ENCODE data around the gene SGTA. TPM values are rescaled to one million over a fixed set of nuclear protein-coding genes. Genes with fewer than 3 reads are reported as not detected.

SGTA gene
- total RNA-seq, 1 donor from 2014 or later: 64.4 TPM

GRCh38 chr19:2767688-2768087 is 15.4 kb downstream of the SGTA start:
- TF ChIP-seq CTCF (conservative IDR thresholded peaks at IDR 0.05): no peak
- H3K9me3 Mint-ChIP-seq: no peaks in the 10 kb centered on the region
- peaks cover 7% of the 10 kb centered on the region for H3K4me1 Mint-ChIP-seq (ENCODE audit: unreplicated experiment)
- no peaks in the 10 kb centered on the region for H3K36me3 Mint-ChIP-seq
- no peak for DNase-seq (ENCODE audit: extremely low spot score, unreplicated experiment)
- H3K27me3 Mint-ChIP-seq: no peaks in the 10 kb centered on the region
- no peak overlapping the region for H3K4me3 Mint-ChIP-seq
- H3K27ac Mint-ChIP-seq: no peak overlapping the region

DNA sequence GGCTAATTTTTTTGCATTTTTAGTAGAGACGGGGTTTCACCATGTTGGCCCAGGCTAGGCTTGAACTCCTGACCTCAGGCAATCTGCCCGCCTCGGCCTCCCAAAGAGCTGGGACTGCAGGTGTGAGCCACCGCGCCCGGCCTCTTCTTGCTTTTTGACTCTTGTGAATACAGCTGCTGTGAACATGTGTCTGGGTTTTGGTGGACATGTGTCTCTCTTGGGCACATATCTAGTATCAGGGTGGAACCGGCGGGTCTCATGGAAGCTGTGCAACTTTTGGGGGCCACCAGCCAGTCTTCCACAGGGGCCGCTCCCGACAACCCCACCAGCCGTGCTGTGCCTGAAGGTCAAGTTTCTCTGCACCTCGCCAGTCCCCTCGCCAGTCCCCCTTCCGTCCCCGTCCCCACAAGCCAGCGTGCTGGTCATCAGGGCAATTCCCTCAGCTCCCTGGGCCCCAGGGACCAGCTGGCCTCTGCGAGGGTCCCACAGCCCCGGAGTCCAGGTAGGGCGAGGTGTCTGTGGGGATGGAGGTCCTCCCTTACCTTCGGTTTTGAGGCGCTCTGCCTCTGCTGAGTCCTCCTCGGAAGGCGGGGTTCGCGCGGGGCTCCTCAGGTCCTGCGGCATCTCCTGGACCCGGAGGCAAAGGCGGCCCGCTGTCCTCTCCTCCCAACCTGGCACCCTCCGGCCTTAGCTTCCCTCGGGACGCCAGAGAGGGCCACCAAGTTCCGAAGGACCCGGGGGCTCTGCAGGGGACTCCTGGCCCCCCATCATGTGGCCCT is 16.3 kb downstream of the SGTA start:
- no peak for TF ChIP-seq CTCF (conservative IDR thresholded peaks at IDR 0.05)
- no peak for DNase-seq (ENCODE audit: extremely low spot score, unreplicated experiment)
- H3K36me3 Mint-ChIP-seq: no peaks in the 10 kb centered on the region
- no peak overlapping the region for H3K4me3 Mint-ChIP-seq
- H3K9me3 Mint-ChIP-seq: no peaks in the 10 kb centered on the region
- H3K4me1 Mint-ChIP-seq (ENCODE audit: unreplicated experiment): no peaks in the 10 kb centered on the region
- H3K27me3 Mint-ChIP-seq: no peaks in the 10 kb centered on the region
- no peak overlapping the region for H3K27ac Mint-ChIP-seq

GRCh38 chr19:2765376-2765775 is 17.7 kb downstream of the SGTA start:
- H3K9me3 Mint-ChIP-seq: no peaks in the 10 kb centered on the region
- DNase-seq (ENCODE audit: extremely low spot score, unreplicated experiment): no peak
- no peak overlapping the region for H3K27ac Mint-ChIP-seq
- H3K27me3 Mint-ChIP-seq: no peaks in the 10 kb centered on the region
- no peaks in the 10 kb centered on the region for H3K4me1 Mint-ChIP-seq (ENCODE audit: unreplicated experiment)
- no peaks in the 10 kb centered on the region for H3K36me3 Mint-ChIP-seq
- no peak for TF ChIP-seq CTCF (conservative IDR thresholded peaks at IDR 0.05)
- no peak overlapping the region for H3K4me3 Mint-ChIP-seq

GRCh38 chr19:2764945-2765344 is 18.1 kb downstream of the SGTA start:
- Mint-ChIP-seq H3K27me3 (no peaks in the 10 kb centered on the region), H3K9me3 (no peaks in the 10 kb centered on the region), H3K27ac (no peak overlapping the region), H3K4me3 (no peak overlapping the region), H3K4me1 (ENCODE audit: unreplicated experiment) (no peaks in the 10 kb centered on the region), H3K36me3 (no peaks in the 10 kb centered on the region)
- TF ChIP-seq CTCF (conservative IDR thresholded peaks at IDR 0.05): no peak
- DNase-seq (ENCODE audit: extremely low spot score, unreplicated experiment): no peak

GRCh38 chr19:2763687-2764086 is 19.4 kb downstream of the SGTA start:
- H3K4me1 Mint-ChIP-seq (ENCODE audit: unreplicated experiment): no peaks in the 10 kb centered on the region
- H3K27me3 Mint-ChIP-seq: no peaks in the 10 kb centered on the region
- H3K27ac Mint-ChIP-seq: no peak overlapping the region
- TF ChIP-seq CTCF (conservative IDR thresholded peaks at IDR 0.05): no peak
- H3K9me3 Mint-ChIP-seq: no peaks in the 10 kb centered on the region
- H3K36me3 Mint-ChIP-seq: no peaks in the 10 kb centered on the region
- no peak overlapping the region for H3K4me3 Mint-ChIP-seq
- no peak for DNase-seq (ENCODE audit: extremely low spot score, unreplicated experiment)
